ENCODE measurements around the gene MUTYH. TPM values are rescaled to one million over a fixed set of nuclear protein-coding genes. Genes with fewer than 3 reads are reported as not detected.

The MUTYH gene
- total RNA-seq, 4 donors from 2014 or later = 10.0 to 22.1 (median 14.9) TPM

DNA sequence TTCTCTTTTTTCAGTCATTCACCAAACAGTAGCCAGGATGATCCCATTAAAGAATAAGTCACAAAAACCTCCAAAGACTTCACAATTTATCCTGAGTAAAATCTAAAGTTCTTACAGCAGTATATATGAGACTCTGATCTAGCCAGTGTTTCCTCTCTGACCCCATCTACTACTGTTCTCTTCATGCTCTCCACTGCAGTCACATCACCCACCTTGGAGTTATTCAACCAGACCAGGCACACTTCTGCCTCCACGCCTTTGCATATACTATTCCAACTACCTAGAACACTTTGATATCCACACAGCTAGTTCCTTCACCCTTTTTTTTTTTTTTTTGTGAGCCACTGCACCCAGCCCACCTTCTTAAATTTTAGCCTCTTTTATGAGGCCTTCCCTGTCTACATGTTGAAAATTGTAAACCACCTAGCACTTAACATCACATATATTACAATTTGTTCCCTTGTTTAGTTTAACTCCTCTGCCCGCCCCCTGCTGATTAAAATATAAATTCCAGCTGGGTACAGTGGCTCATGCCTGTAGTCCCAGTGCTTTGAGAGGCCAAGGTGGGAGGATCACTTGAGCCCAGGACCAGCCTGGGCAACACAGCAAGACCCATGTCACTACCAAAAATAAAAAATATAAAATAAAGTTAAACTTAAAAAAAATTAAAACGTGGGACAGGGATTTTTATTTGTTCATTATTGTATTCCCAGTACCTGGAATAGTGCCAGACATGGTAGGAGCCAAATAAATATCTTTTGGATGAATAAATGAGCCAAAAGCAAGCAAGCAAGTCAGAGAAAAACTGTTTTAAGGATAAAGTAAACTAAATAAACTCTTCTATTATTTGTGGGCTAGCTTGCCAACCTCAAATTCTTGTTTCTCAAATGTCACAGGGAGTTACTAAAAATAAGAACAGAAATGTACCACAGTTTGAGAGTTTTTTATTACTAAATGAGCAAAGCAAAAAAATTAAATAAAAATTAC, 35.2 kb upstream of the MUTYH start:
- TF ChIP-seq POLR2AphosphoS5 (IDR thresholded peaks at IDR 0.05) (no peak), POLR2A (IDR thresholded peaks at IDR 0.05; ENCODE audit: low read depth) (no peak), EP300 (IDR thresholded peaks at IDR 0.05) (no peak)
- TF ChIP-seq, protein P1, sequence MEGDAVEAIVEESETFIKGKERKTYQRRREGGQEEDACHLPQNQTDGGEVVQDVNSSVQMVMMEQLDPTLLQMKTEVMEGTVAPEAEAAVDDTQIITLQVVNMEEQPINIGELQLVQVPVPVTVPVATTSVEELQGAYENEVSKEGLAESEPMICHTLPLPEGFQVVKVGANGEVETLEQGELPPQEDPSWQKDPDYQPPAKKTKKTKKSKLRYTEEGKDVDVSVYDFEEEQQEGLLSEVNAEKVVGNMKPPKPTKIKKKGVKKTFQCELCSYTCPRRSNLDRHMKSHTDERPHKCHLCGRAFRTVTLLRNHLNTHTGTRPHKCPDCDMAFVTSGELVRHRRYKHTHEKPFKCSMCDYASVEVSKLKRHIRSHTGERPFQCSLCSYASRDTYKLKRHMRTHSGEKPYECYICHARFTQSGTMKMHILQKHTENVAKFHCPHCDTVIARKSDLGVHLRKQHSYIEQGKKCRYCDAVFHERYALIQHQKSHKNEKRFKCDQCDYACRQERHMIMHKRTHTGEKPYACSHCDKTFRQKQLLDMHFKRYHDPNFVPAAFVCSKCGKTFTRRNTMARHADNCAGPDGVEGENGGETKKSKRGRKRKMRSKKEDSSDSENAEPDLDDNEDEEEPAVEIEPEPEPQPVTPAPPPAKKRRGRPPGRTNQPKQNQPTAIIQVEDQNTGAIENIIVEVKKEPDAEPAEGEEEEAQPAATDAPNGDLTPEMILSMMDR (IDR thresholded peaks at IDR 0.05) = peak in 1 of 3 experiments; percentile 13
- H3K27me3 ChIP-seq = no peaks in the 10 kb centered on the region
- WGBS = 55% methylated on average over 3 of the region's 3 CpGs
- no peaks in the 10 kb centered on the region for H3K36me3 ChIP-seq
- intact Hi-C loops (cut with DNase I) = no loop called here
- no peaks in the 10 kb centered on the region for H3K9me3 ChIP-seq
- H3K4me3 ChIP-seq = no peak overlapping the region
- no peak for DNase-seq (ENCODE audit: extremely low spot score)
- peak overlapping the region in 1 of 4 donors; percentile 14 for H3K27ac ChIP-seq (replicated peaks in 1 of 4)
- peaks cover 0 to 29% (median 16%) of the 10 kb centered on the region in 4 donors for H3K4me1 ChIP-seq

DNA sequence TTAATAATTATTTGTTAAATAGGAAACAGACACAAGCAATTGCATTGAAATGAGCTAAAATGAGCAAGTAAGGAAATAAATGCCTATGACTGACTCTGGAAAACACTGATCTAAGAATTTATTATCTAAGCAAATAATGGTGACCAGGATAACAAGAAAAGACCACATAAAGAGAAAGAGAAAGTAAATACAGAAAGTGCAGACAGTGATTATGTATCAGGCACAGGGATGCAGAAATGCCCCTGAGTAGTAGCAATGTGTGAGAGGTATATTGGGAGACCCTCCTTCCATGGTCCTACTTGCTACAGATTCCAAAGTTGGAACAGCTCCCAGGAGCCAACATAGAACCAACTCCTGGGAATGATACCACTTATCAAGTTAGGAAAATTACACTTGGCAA, 33.3 kb upstream of the MUTYH start:
- no peak overlapping the region for H3K27ac ChIP-seq (replicated peaks in 1 of 4)
- TF ChIP-seq, protein P1 (IDR thresholded peaks at IDR 0.05) = no peak
- TF ChIP-seq EP300 (IDR thresholded peaks at IDR 0.05) = no peak
- peaks cover 0 to 29% (median 16%) of the 10 kb centered on the region in 4 donors for H3K4me1 ChIP-seq
- H3K9me3 ChIP-seq = no peaks in the 10 kb centered on the region
- no peak for DNase-seq (ENCODE audit: extremely low spot score)
- H3K36me3 ChIP-seq = no peaks in the 10 kb centered on the region
- no peaks in the 10 kb centered on the region for H3K27me3 ChIP-seq
- intact Hi-C loops (cut with DNase I) = no loop called here
- H3K4me3 ChIP-seq = no peak overlapping the region

DNA sequence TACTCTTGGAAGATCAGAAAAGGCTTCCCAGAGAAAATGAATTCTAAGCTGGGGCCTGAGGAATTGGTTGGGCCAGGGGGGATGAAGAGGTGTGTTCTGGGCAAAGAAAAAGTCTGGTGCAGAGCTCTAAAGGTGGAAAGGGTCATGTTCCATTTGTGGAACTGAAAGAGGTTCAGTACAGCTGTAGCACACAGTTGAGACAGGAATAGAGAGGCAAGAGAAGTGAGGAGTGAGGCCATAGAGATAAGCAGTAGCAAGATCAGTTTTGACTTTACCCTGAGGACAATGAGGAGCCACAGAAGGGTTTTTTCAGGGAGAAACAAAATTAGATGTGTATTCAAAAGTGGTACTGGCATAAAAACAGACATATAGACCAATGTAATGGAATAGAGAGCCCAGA, 30.3 kb upstream of the MUTYH start:
- no peak overlapping the region for H3K27ac ChIP-seq (replicated peaks in 1 of 4)
- peaks cover 0 to 17% (median 7%) of the 10 kb centered on the region in 4 donors for H3K4me1 ChIP-seq
- no peak for DNase-seq (ENCODE audit: extremely low spot score)
- H3K36me3 ChIP-seq = no peaks in the 10 kb centered on the region
- TF ChIP-seq POLR2A (IDR thresholded peaks at IDR 0.05; ENCODE audit: low read depth) (no peak), EP300 (IDR thresholded peaks at IDR 0.05) (no peak), POLR2AphosphoS5 (IDR thresholded peaks at IDR 0.05) (no peak)
- TF ChIP-seq, protein P1 (IDR thresholded peaks at IDR 0.05) = no peak
- no peaks in the 10 kb centered on the region for H3K27me3 ChIP-seq
- intact Hi-C loops (cut with DNase I) = no loop called here
- H3K9me3 ChIP-seq = no peaks in the 10 kb centered on the region
- no peak overlapping the region for H3K4me3 ChIP-seq

DNA sequence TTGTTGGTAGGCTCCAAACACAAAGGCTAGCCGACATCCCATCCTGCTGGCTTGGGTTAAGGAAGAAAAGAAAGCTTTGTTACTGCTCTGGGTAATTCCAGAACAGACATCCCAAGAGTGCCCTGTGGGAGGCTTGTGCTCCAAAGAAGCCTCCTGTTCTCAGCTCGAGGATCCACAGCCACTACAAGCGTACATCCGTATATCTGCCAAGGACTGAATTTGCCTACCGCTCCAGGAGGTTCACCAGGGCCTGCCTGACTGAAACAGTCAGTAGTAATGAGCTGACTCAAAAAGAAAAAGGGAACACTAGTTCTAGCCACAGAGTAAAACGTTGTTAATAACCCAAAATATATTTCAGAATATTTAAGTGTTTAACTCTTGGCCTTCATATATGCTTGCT, 24.8 kb upstream of the MUTYH start:
- H3K36me3 ChIP-seq = no peaks in the 10 kb centered on the region
- intact Hi-C loops (cut with DNase I) = no loop called here
- H3K4me1 ChIP-seq = peaks cover 11 to 18% (median 15%) of the 10 kb centered on the region in 4 donors
- WGBS = 87% methylated on average over 6 of the region's 6 CpGs
- no peak overlapping the region for H3K27ac ChIP-seq (replicated peaks in 1 of 4)
- H3K4me3 ChIP-seq = no peak overlapping the region
- H3K9me3 ChIP-seq = no peaks in the 10 kb centered on the region
- H3K27me3 ChIP-seq = no peaks in the 10 kb centered on the region
- no peak for DNase-seq (ENCODE audit: extremely low spot score)
- TF ChIP-seq EP300 (IDR thresholded peaks at IDR 0.05) (no peak), POLR2AphosphoS5 (IDR thresholded peaks at IDR 0.05) (no peak), POLR2A (IDR thresholded peaks at IDR 0.05; ENCODE audit: low read depth) (no peak)
- TF ChIP-seq, protein P1 (IDR thresholded peaks at IDR 0.05) = no peak
